GM15510 (cell line): Measurements from ENCODE around the gene PTGIS.

Experiments used
- POLR2A ChIP-seq: IDR thresholded peaks from 3 replicates; pipeline ENCODE4 v1.6.1; 2011; ENCODE audit warnings: borderline replicate concordance; ENCODE audit not compliant: insufficient read length; ENCODE audit errors: extremely low read depth

The PTGIS gene

GRCh38 chr20:49567421-49568277 lies at the start of gene PTGIS:
TSS of gene PTGIS (minus strand) at chr20:49568137. CDS start at chr20:49568116, 21 bp downstream.
- TF ChIP-seq POLR2A = no peak

GRCh38 chr20:49616154-49617007 lies 48.4 kb upstream of the PTGIS start:
- no peak for TF ChIP-seq POLR2A

GRCh38 chr20:49615401-49616153 lies 47.6 kb upstream of the PTGIS start:
- TF ChIP-seq POLR2A = no peak

- no peak for TF ChIP-seq POLR2A
Observed at GRCh38 chr20:49614338-49615050, 46.6 kb upstream of the PTGIS start.

GRCh38 chr20:49612127-49612738 lies 44.3 kb upstream of the PTGIS start:
- no peak for TF ChIP-seq POLR2A

GRCh38 chr20:49610691-49611538 lies 43.0 kb upstream of the PTGIS start:
- no peak for TF ChIP-seq POLR2A

- TF ChIP-seq POLR2A = no peak
Observed at GRCh38 chr20:49608752-49609670, 41.1 kb upstream of the PTGIS start.

- TF ChIP-seq POLR2A = no peak
Observed at GRCh38 chr20:49607568-49607967, 39.6 kb upstream of the PTGIS start.

- TF ChIP-seq POLR2A = no peak
Observed at GRCh38 chr20:49603209-49603627, 35.3 kb upstream of the PTGIS start.

GRCh38 chr20:49602345-49603208 lies 34.6 kb upstream of the PTGIS start:
- no peak for TF ChIP-seq POLR2A

- TF ChIP-seq POLR2A = no peak
Observed at GRCh38 chr20:49601153-49601924, 33.4 kb upstream of the PTGIS start.

GRCh38 chr20:49599746-49600113 lies 31.8 kb upstream of the PTGIS start:
- TF ChIP-seq POLR2A = no peak
